HepG2 (cell line): Measurements from ENCODE around the gene ASTE1. TPM values are rescaled to one million over a fixed set of nuclear protein-coding genes. Genes with fewer than 3 reads are reported as not detected.
A peak's percentile ranks its signal among the peaks of the same experiment; 100 is the strongest.

Source experiments
- ATAC-seq: fragments of 200-7000 bp; cut with Tn5 transposase; 3 replicates; pipeline ENCODE4 v1.9.1; 2020; ENCODE audit warnings: mild to moderate bottlenecking, moderate library complexity
- BruUV-seq: library from RNA; stranded (reverse); fragments of 400-500 nt; replicated peaks from 2 replicates; lab custom pipeline; 2021; lab: Mats Ljungman, UMichigan
- CTCF ChIA-PET: fragments of 300-600 bp; formaldehyde crosslinking; extraction: SDS; loops from one replicate; lab custom pipeline; 2021; ENCODE audit warnings: low total read pairs, inconsistent platforms, low intra/inter-chr PET ratio; lab: Yijun Ruan, JAX
- POLR2A ChIA-PET: fragments of 350-600 bp; sonication (Branson Sonifier 250); formaldehyde crosslinking; loops from one replicate; lab custom pipeline; 2020; ENCODE audit warnings: antibody characterized with exemption, inconsistent platforms; lab: Yijun Ruan, JAX
- DNase-seq: peaks from one replicate; pipeline ENCODE4 v3.0.0-alpha.2; 2015; ENCODE audit warnings: low spot score
- FAIRE-seq: peaks from 3 replicates; lab custom pipeline; 2011; peaks lifted over from hg19 to GRCh38; lab: Jason Lieb, UNC
- H2AFZ ChIP-seq: one replicate; pipeline ENCODE4 v1.6.1; 2011; ENCODE audit warnings: low read length, inconsistent platforms
- H3K27ac ChIP-seq: fragments of 300-600 bp; 3 replicates; pipeline ENCODE4 v1.8.0; 2011; ENCODE audit warnings: mixed run types, mild to moderate bottlenecking, mixed read lengths, low read length, inconsistent platforms; ENCODE audit not compliant: insufficient read depth; ENCODE audit errors: extremely low read length
- H3K27me3 ChIP-seq, 2 experiments: fragments of 200-600 bp in 1 of 2; 2 replicates in 1 of 2; 3 replicates in 1 of 2; pipeline versions ENCODE4 v1.6.0 to v1.8.0; 2011; ENCODE audit warnings: low read length in 2 of 2, mild to moderate bottlenecking in 2 of 2, moderate library complexity in 2 of 2, inconsistent platforms in 1 of 2; ENCODE audit not compliant: insufficient read depth in 2 of 2, control insufficient read depth in 1 of 2
- H3K36me3 ChIP-seq, 2 experiments: fragments of 200-600 bp in 1 of 2; replicated peaks in 1 of 2; 2 replicates in 1 of 2; 3 replicates in 1 of 2; pipeline versions ENCODE4 v1.5.1 to v1.8.0; 2011; ENCODE audit warnings: low read length in 2 of 2, inconsistent platforms in 1 of 2; ENCODE audit not compliant: insufficient read depth in 2 of 2, control insufficient read depth in 1 of 2
- H3K4me1 ChIP-seq: 2 replicates; pipeline ENCODE4 v1.5.1; 2012; ENCODE audit warnings: low read length, inconsistent platforms; ENCODE audit not compliant: insufficient read depth
- H3K4me2 ChIP-seq: 2 replicates; pipeline ENCODE4 v1.6.0; 2011; ENCODE audit warnings: low read depth, low read length, inconsistent platforms
- H3K4me3 ChIP-seq, 3 experiments: fragments of 200-600 bp in 1 of 3; sonication (generic), shearing (Covaris generic) in 1 of 3; replicated peaks in 1 of 3; 2 replicates each; pipeline ENCODE4 v1.5.1; 2011 to 2016; ENCODE audit warnings: low read length in 3 of 3, inconsistent platforms in 2 of 3, low read depth in 2 of 3, mild to moderate bottlenecking in 2 of 3, control low read depth in 1 of 3, mixed read lengths in 1 of 3; ENCODE audit not compliant: insufficient read depth in 1 of 3
- H3K79me2 ChIP-seq: one replicate; pipeline ENCODE4 v1.6.1; 2011; ENCODE audit warnings: low read length, inconsistent platforms; ENCODE audit not compliant: insufficient read depth
- H3K9ac ChIP-seq: 2 replicates; pipeline ENCODE4 v1.6.0; 2011; ENCODE audit warnings: mild to moderate bottlenecking, low read depth, low read length, inconsistent platforms; ENCODE audit not compliant: insufficient read depth
- H3K9me3 ChIP-seq: 2 replicates; pipeline ENCODE4 v1.5.1; 2012; ENCODE audit warnings: mild to moderate bottlenecking, low read length
- H4K20me1 ChIP-seq: 2 replicates; pipeline ENCODE4 v1.6.0; 2011; ENCODE audit warnings: inconsistent platforms, mild to moderate bottlenecking, low read length, moderate library complexity; ENCODE audit not compliant: insufficient read depth
- CREBL2 ChIP-seq: sonication (generic); formaldehyde crosslinking; IDR thresholded peaks from 2 replicates; pipeline ENCODE4 v1.8.1; 2023; ENCODE audit warnings: missing genetic modification reagents, mild to moderate bottlenecking, borderline replicate concordance
- CREM ChIP-seq, 2 experiments: sonication (generic) in 1 of 2; formaldehyde crosslinking in 1 of 2; IDR thresholded peaks; 2 replicates each; pipeline versions ENCODE4 v1.4.0 to v1.6.1; 2016 to 2020; ENCODE audit warnings: antibody characterized with exemption in 1 of 2, mild to moderate bottlenecking in 1 of 2, missing genetic modification reagents in 1 of 2
- FOSL2 ChIP-seq: sonication (generic); formaldehyde crosslinking; IDR thresholded peaks from 2 replicates; pipeline ENCODE4 v1.4.0; 2020; ENCODE audit warnings: missing genetic modification reagents
- HNRNPK ChIP-seq: fragments of 200-400 bp; formaldehyde crosslinking; IDR thresholded peaks from 2 replicates; pipeline ENCODE4 v1.6.1; 2018; ENCODE audit warnings: low read length, low read depth, moderate library complexity, mild to moderate bottlenecking; ENCODE audit not compliant: poor library complexity, severe bottlenecking
- HOXA9 ChIP-seq: sonication (generic); formaldehyde crosslinking; IDR thresholded peaks from 2 replicates; pipeline ENCODE4 v1.8.1; 2022; ENCODE audit warnings: missing genetic modification reagents, mild to moderate bottlenecking, moderate library complexity, borderline replicate concordance
- JUND ChIP-seq: sonication (generic); formaldehyde crosslinking; IDR thresholded peaks from 2 replicates; pipeline ENCODE4 v1.8.0; 2022; ENCODE audit warnings: mild to moderate bottlenecking, missing genetic modification reagents
- SATB2 ChIP-seq: sonication (generic); formaldehyde crosslinking; IDR thresholded peaks from 2 replicates; pipeline ENCODE4 v1.5.0; 2020; ENCODE audit warnings: missing genetic modification reagents
- TARDBP ChIP-seq: sonication (generic); formaldehyde crosslinking; IDR thresholded peaks from 2 replicates; pipeline ENCODE4 v1.8.0; 2022; ENCODE audit warnings: mild to moderate bottlenecking, missing genetic modification reagents
- USF2 ChIP-seq, 2 experiments: sonication (generic) in 1 of 2; formaldehyde crosslinking in 1 of 2; IDR thresholded peaks; 2 replicates each; pipeline versions ENCODE4 v1.5.1 to v1.6.1; 2011 to 2020; ENCODE audit warnings: borderline replicate concordance in 1 of 2, low read depth in 1 of 2, low read length in 1 of 2, mild to moderate bottlenecking in 1 of 2, missing genetic modification reagents in 1 of 2, moderate library complexity in 1 of 2
- ZFYVE20 ChIP-seq: sonication (generic); formaldehyde crosslinking; IDR thresholded peaks from 2 replicates; pipeline ENCODE4 v1.8.0; 2023; ENCODE audit warnings: low read depth, mild to moderate bottlenecking, moderate library complexity, missing genetic modification reagents, borderline replicate concordance
- ZNF256 ChIP-seq: sonication (generic); formaldehyde crosslinking; conservative IDR thresholded peaks from 2 replicates; pipeline ENCODE4 v1.4.0; 2020; ENCODE audit warnings: missing genetic modification reagents
- ZNF263 ChIP-seq: sonication (generic); formaldehyde crosslinking; IDR thresholded peaks from 2 replicates; pipeline ENCODE4 v1.4.0; 2020; ENCODE audit warnings: missing genetic modification reagents
- ZNF296 ChIP-seq: sonication (generic); formaldehyde crosslinking; conservative IDR thresholded peaks from 2 replicates; pipeline ENCODE4 v1.5.0; 2020; ENCODE audit warnings: mild to moderate bottlenecking, missing genetic modification reagents
- ZNF383 ChIP-seq: sonication (generic); formaldehyde crosslinking; IDR thresholded peaks from 2 replicates; pipeline ENCODE4 v1.4.0; 2020; ENCODE audit warnings: missing genetic modification reagents, mild to moderate bottlenecking, borderline replicate concordance
- ZNF605 ChIP-seq: sonication (generic); formaldehyde crosslinking; IDR thresholded peaks from 2 replicates; pipeline ENCODE4 v1.8.0; 2022; ENCODE audit warnings: mild to moderate bottlenecking, missing genetic modification reagents
- ZNF639 ChIP-seq: conservative IDR thresholded peaks from 2 replicates; pipeline ENCODE4 v1.6.1; 2018; ENCODE audit warnings: missing genetic modification reagents
- ZNF75D ChIP-seq: sonication (generic); formaldehyde crosslinking; IDR thresholded peaks from 2 replicates; pipeline ENCODE4 v1.8.1; 2023; ENCODE audit warnings: missing genetic modification reagents, mild to moderate bottlenecking, borderline replicate concordance
- ZSCAN12 ChIP-seq: sonication (generic); formaldehyde crosslinking; IDR thresholded peaks from 2 replicates; pipeline ENCODE4 v1.9.0; 2021; ENCODE audit warnings: mild to moderate bottlenecking, missing genetic modification reagents
- WGBS: methylation state at CpG from one replicate; pipeline ENCODE4 v1.1.6; 2017; ENCODE audit warnings: low lambda C conversion rate; 5-methylcytosine and 5-hydroxymethylcytosine counted together
- in situ Hi-C: cut with HindIII; loops from 2 replicates; pipeline ENCODE4 v1.10.0; 2017; ENCODE audit warnings: low pct_unique_long_range_greater_than_20kb; ENCODE audit not compliant: extremely low pct_ligation_motif_present
- intact Hi-C: fragments of 100-400 bp; cut with micrococcal nuclease; formaldehyde crosslinking; loops from one replicate; pipeline ENCODE4 v1.10.0; 2022; ENCODE audit not compliant: unreplicated experiment
- polyA plus RNA-seq, 8 experiments: library from polyadenylated mRNA; depleted of rRNA in 3 of 8; stranded (reverse) in 7 of 8; unstranded in 1 of 8; fragments of >200 nt; fragmentation: Illumina TruSeq in 4 of 8; extraction: Trizol in 4 of 8; gene quantifications; 2 replicates each; pipeline versions ENCODE4 v1.2.1 to v1.2.3, GENCODE V29; 2011 to 2016; ENCODE audit warnings: low read depth in 4 of 8, missing spikeins in 1 of 8, mixed read lengths in 1 of 8; ENCODE audit not compliant: insufficient read depth in 1 of 8
- total RNA-seq, 5 experiments: library from RNA; depleted of rRNA; stranded (reverse); fragments of >200 nt; fragmentation: Illumina TruSeq; extraction: Trizol; gene quantifications; 2 replicates each; pipeline ENCODE4 v1.2.3, GENCODE V29; 2016; ENCODE audit warnings: low read depth in 1 of 5

ASTE1 gene
- total and polyA plus RNA-seq, 2 of the 13 experiments (the other 11 are each of a cell fraction or from before 2014, with no cell fraction given), result 4.0 to 7.9 TPM

- CTCF ChIA-PET, result no interaction called here
- ATAC-seq, result peak; percentile 49; the same call in 1 of the 3 replicates
- intact Hi-C loops (no loop called here), in situ Hi-C loops (no loop called here)
- Histone ChIP-seq H3K4me2 (no peak overlapping the region), H3K27ac (no peak overlapping the region), H3K27me3 (no peaks in the 10 kb centered on the region), H3K4me1 (no peaks in the 10 kb centered on the region), H3K4me3 (no peak overlapping the region), H4K20me1 (no peaks in the 10 kb centered on the region), H2AFZ (no peak overlapping the region), H3K79me2 (no peaks in the 10 kb centered on the region), H3K9me3 (no peaks in the 10 kb centered on the region), H3K36me3 (peaks cover 0 to 2% of the 10 kb centered on the region in 2 experiments; a peak in 3 of 5 replicates), H3K9ac (no peak overlapping the region)
- no TSS peak for BruUV-seq
- no peak for DNase-seq
- no peak for FAIRE-seq
- POLR2A ChIA-PET, result no interaction called here
- WGBS, result 95% methylated on average over 3 of the region's 3 CpGs
- TF ChIP-seq ZNF75D, result no peak
- TF ChIP-seq HNRNPK, result no peak
- no peak for TF ChIP-seq JUND
- no peak for TF ChIP-seq ZNF263 (CRISPR knock-in tag)
- TF ChIP-seq HOXA9, result no peak
- TF ChIP-seq ZNF383 (CRISPR knock-in tag), result no peak
- no peak for TF ChIP-seq TARDBP
- no peak for TF ChIP-seq ZSCAN12 (CRISPR knock-in tag)
- no peak for TF ChIP-seq ZNF296 (CRISPR knock-in tag)
- no peak for TF ChIP-seq CREM (IDR thresholded peaks at IDR 0.05)
- no peak for TF ChIP-seq CREM (CRISPR knock-in tag; IDR thresholded peaks at IDR 0.05)
- no peak for TF ChIP-seq FOSL2 (CRISPR knock-in tag)
- TF ChIP-seq ZFYVE20, result no peak
- TF ChIP-seq ZNF256 (CRISPR knock-in tag), result no peak
- TF ChIP-seq ZNF605 (CRISPR knock-in tag), result no peak
- TF ChIP-seq USF2 (IDR thresholded peaks at IDR 0.05; ENCODE audit: low read depth, low read length), result no peak
- no peak for TF ChIP-seq USF2 (CRISPR knock-in tag; IDR thresholded peaks at IDR 0.05; ENCODE audit: borderline replicate concordance)
- no peak for TF ChIP-seq CREBL2 (CRISPR knock-in tag)
- TF ChIP-seq SATB2 (CRISPR knock-in tag), result no peak
- TF ChIP-seq ZNF639 (CRISPR knock-in tag), result no peak
Observed at GRCh38 chr3:130975251-130975650, 51.4 kb downstream of the ASTE1 start.
